Cardiac fibroblast (primary cell): ENCODE results near the gene GCN1.

Source experiments
- DNase-seq, 2 donors: peaks; one replicate each; pipeline versions ENCODE4 v3.0.0 to v3.0.0-alpha.2; 2010; ENCODE audit warnings: low read depth in 2 of 2
- H3K4me3 ChIP-seq, 2 donors: replicated peaks in 1 of 2; 1 replicate in 1 of 2; 2 replicates in 1 of 2; pipeline ENCODE4 v1.5.1; 2011; ENCODE audit warnings: low read depth in 2 of 2, low read length in 2 of 2, mild to moderate bottlenecking in 2 of 2, moderate library complexity in 1 of 2
- TF ChIP-seq, protein P1 (sequence below): IDR thresholded peaks from one replicate; pipeline ENCODE4 v1.5.1; 2011; ENCODE audit warnings: low read depth, mild to moderate bottlenecking, low read length, inconsistent platforms

The GCN1 gene

DNA sequence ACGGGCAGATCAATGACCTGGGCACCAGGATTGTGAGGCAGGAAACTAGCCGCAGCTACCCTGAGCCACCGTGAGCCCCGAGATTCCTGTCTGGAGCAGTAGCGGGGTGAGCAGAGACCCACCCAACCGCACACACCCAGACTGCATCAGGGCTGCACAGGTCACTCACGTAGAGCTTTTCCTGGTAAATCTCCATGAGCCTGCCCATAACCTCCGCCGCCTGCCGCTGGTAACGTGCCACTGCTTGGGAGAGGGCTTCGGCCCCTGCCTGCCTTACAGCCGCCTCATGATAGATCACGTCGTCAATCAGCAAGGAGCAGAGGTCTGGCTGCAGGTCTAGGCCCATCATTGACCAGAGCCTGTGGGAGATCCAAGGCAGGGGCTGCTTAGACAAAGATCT is 39.4 kb downstream of the GCN1 start:
- no peak overlapping the region for H3K4me3 ChIP-seq
- DNase-seq = no peak
- TF ChIP-seq, protein P1, sequence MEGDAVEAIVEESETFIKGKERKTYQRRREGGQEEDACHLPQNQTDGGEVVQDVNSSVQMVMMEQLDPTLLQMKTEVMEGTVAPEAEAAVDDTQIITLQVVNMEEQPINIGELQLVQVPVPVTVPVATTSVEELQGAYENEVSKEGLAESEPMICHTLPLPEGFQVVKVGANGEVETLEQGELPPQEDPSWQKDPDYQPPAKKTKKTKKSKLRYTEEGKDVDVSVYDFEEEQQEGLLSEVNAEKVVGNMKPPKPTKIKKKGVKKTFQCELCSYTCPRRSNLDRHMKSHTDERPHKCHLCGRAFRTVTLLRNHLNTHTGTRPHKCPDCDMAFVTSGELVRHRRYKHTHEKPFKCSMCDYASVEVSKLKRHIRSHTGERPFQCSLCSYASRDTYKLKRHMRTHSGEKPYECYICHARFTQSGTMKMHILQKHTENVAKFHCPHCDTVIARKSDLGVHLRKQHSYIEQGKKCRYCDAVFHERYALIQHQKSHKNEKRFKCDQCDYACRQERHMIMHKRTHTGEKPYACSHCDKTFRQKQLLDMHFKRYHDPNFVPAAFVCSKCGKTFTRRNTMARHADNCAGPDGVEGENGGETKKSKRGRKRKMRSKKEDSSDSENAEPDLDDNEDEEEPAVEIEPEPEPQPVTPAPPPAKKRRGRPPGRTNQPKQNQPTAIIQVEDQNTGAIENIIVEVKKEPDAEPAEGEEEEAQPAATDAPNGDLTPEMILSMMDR = no peak

DNA sequence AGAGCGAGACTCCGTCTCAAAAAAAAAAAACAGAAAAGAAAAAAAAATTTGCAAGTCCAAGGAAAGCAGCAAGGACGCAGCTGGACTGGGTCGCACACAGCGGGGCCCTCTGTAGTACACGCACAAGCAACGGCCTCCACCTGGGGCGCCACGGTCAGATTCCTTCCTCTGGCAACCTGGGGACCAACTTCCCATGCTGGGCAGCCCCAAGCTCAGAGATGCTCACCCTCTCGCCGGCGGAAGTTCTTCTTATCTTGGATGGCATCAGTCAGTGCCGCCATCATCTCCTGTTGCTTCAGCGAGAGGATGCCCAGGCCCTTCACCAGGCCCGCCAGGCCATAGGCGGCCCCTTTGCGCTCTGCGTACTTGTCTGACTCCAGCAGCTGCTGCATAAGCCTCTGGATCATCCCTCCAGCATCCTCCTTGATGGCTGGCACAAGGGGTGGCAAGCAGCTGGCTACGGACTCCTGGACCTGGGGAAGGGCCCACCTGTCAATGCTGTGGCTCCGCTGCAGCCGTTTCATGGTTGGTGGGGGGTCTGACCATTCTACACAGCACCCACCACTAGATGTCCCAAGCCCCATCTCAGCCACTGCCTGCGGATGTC is 43.5 kb downstream of the GCN1 start:
- no peak for DNase-seq
- H3K4me3 ChIP-seq = no peak overlapping the region
- TF ChIP-seq, protein P1 = no peak

DNA sequence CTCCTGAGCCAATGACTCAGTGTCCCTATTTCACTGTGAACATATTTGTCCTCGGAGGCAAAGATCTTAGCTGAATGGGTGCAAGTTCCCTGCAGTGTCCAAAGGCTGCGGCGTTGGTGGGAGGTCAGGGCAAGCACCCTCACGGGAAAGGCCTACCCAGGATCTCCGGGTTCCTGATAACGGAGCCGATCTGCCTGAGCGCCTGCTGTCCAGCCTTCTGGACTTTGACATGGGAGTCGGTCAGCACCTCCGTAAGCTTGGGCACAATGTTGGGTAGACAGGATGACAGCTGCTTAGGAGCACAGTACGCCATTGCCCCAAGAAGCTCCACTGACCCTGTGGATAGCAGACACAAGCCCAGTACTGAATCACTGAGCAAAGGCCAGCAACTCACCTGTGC is 46.5 kb downstream of the GCN1 start:
- no peak for DNase-seq
- no peak overlapping the region for H3K4me3 ChIP-seq
- TF ChIP-seq, protein P1 = no peak

DNA sequence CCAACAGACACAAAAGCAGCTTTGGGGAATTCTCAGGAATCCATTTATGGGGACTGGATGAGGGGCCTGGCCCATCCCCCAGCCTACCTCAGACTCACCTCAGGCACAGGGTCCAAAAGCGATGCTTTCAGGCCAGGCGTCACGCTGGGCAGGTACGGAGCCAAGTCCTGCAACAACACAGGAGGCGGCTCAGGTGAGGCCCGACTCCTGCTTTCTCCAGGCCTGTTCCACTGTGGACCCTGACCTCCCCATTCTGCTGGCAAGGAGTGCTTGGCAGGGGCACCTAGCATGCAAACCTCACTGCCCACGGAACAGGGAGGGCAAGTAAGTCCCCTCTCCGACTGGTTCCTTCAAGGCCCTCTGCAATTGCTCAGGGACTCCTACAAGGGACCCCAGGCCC is 49.4 kb downstream of the GCN1 start:
- TF ChIP-seq, protein P1 = no peak
- no peak for DNase-seq
- H3K4me3 ChIP-seq = no peak overlapping the region

DNA sequence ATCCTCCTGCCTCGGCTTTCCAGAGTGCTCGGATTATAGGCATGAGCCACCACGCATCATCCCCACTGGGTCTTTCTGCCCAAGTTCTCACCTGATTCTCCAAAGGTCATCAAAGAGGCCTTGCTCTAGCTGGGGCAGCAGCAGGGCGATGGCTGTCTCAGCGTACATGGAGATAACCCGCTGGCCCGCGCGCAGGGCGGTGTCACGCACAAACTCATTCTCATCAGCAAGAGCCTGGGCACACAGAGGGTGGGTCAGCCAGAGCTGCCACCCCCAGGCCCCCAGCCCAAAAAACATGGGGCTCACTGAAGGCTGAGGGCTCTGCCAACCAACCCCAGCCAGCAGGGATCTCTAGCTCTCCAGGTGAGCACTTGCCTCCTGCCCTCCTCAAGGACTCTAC is 50.3 kb downstream of the GCN1 start:
- TF ChIP-seq, protein P1 = no peak
- DNase-seq = no peak
- no peak overlapping the region for H3K4me3 ChIP-seq

DNA sequence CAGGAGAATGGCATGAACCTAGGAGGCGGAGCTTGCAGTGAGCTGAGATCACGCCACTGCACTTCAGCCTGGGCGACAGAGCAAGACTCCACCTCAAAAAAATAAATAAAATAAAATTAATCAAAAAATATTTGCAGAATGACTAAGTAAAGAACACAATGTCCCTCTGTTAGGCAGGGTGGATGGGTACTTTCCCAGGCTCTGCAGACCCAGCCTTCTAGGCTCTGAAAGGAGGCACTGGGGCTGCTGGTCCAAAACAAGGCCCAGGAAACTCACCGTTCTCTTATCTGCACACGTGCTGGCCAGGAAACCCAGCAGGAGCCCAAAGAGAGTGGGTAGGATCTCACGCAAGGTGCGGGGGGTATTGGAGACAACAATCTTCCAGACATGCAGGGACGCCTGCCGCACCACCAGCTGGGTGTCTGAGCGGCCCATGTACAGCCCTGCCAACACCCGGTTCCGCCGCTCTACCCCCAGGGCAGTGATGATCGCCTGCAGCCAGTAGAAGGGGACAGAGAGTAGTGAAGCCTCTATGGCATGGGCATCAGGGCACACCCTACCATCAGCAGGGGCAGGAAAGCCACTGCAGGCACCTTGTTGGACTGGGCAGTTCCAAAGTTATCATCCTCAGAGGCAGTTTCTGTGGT is 52.2 kb downstream of the GCN1 start:
- DNase-seq = peak in 1 of 2 donors; percentile 81
- TF ChIP-seq, protein P1 = no peak
- no peak overlapping the region for H3K4me3 ChIP-seq
